Fibroblast of pulmonary artery (primary cell): ENCODE results near the gene RAB9A.

ENCODE experiments used
- DNase-seq: peaks from one replicate; pipeline ENCODE4 v3.0.0-alpha.2; 2010; ENCODE audit warnings: low read depth
- H3K4me3 ChIP-seq: replicated peaks from 2 replicates; pipeline ENCODE4 v1.5.1; 2011; ENCODE audit warnings: low read depth, mild to moderate bottlenecking, control low read depth, low read length, moderate library complexity
- CTCF ChIP-seq: IDR thresholded peaks from 2 replicates; pipeline ENCODE4 v1.5.1; 2011; ENCODE audit warnings: mild to moderate bottlenecking, control low read depth, low read length, inconsistent platforms; ENCODE audit errors: missing control alignments

RAB9A gene

GRCh38 chrX:13756381-13756780, 67.5 kb downstream of the RAB9A start:
- TF ChIP-seq CTCF, result no peak

GRCh38 chrX:13759152-13759718, 70.3 kb downstream of the RAB9A start:
- H3K4me3 ChIP-seq, result no peak overlapping the region
- DNase-seq, result no peak
- no peak for TF ChIP-seq CTCF

More at GRCh38 chrX:13756381-13756780, 67.5 kb downstream of the RAB9A start:
- H3K4me3 ChIP-seq, result no peak overlapping the region
- DNase-seq, result no peak
